Esophagus muscularis mucosa (tissue), 4 donors: Measurements from ENCODE around the gene SRPRA.

Experiments
- EP300 ChIP-seq: sonication (generic); formaldehyde crosslinking; IDR thresholded peaks from one replicate; pipeline ENCODE4 v1.6.1; 2017; ENCODE audit warnings: antibody characterized with exemption
- POLR2A ChIP-seq: fragments of 450-650 bp; IDR thresholded peaks from one replicate; pipeline ENCODE4 v1.6.1; 2017; ENCODE audit warnings: antibody characterized with exemption, moderate library complexity, mild to moderate bottlenecking, low read depth
- TF ChIP-seq, protein P1 (sequence below), 3 experiments: fragments of 200-600 bp in 2 of 3; fragments of 450-650 bp in 1 of 3; sonication (generic) in 2 of 3; IDR thresholded peaks; one replicate each; pipeline ENCODE4 v1.5.1; 2017 to 2019; ENCODE audit warnings: antibody characterized with exemption in 3 of 3, mild to moderate bottlenecking in 2 of 3, moderate library complexity in 1 of 3

DNA sequence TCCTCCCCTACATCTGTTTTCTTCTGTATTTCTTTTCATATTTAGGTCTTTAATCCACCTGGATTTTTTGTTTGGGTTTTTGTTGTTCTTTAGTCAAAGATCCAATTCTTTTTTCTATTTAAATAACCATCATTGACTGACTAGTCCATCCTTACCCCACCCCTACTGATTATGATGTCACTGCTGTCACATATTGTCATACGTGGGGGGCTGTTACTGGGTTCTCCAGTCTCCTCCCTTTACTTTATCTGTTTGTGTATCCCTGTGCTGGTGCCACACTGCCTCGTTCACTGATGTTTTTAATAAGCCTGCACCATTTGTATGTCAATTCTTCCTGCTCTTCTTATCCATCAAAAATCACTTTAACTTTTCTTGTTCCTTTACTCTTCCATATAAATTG, 28.3 kb upstream of the SRPRA start:
- no peak for TF ChIP-seq POLR2A
- TF ChIP-seq, protein P1, sequence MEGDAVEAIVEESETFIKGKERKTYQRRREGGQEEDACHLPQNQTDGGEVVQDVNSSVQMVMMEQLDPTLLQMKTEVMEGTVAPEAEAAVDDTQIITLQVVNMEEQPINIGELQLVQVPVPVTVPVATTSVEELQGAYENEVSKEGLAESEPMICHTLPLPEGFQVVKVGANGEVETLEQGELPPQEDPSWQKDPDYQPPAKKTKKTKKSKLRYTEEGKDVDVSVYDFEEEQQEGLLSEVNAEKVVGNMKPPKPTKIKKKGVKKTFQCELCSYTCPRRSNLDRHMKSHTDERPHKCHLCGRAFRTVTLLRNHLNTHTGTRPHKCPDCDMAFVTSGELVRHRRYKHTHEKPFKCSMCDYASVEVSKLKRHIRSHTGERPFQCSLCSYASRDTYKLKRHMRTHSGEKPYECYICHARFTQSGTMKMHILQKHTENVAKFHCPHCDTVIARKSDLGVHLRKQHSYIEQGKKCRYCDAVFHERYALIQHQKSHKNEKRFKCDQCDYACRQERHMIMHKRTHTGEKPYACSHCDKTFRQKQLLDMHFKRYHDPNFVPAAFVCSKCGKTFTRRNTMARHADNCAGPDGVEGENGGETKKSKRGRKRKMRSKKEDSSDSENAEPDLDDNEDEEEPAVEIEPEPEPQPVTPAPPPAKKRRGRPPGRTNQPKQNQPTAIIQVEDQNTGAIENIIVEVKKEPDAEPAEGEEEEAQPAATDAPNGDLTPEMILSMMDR (IDR thresholded peaks at IDR 0.05), result no peak
- no peak for TF ChIP-seq EP300
